CD8-positive, alpha-beta memory T cell (primary cell): Measurements from ENCODE around the gene ACP7. TPM values are rescaled to one million over a fixed set of nuclear protein-coding genes. Genes with fewer than 3 reads are reported as not detected.

ENCODE experiments used
- CTCF ChIA-PET: fragments of 350-600 bp; sonication (Branson Sonifier 250); formaldehyde crosslinking; loops from one replicate; lab custom pipeline; 2021; ENCODE audit warnings: antibody characterized with exemption; lab: Charles Lee
- POLR2A ChIA-PET: fragments of 350-600 bp; sonication (Branson Sonifier 250); formaldehyde crosslinking; loops from one replicate; lab custom pipeline; 2021; ENCODE audit warnings: antibody characterized with exemption; lab: Charles Lee
- DNase-seq, 5 donors: peaks; one replicate each; pipeline versions ENCODE4 v3.0.0 to v3.0.0-alpha.2; 2020 to 2022; ENCODE audit warnings: mixed read lengths in 1 of 5
- H3K27ac ChIP-seq: one replicate; pipeline ENCODE4 v1.7.0; 2013; ENCODE audit warnings: low read depth, mild to moderate bottlenecking, low read length, moderate library complexity
- H3K27me3 ChIP-seq: 2 replicates; pipeline ENCODE4 v1.7.0; 2013; ENCODE audit warnings: low read length, mild to moderate bottlenecking; ENCODE audit not compliant: insufficient read depth, poor library complexity, severe bottlenecking
- H3K36me3 ChIP-seq: 2 replicates; pipeline ENCODE4 v1.7.0; 2013; ENCODE audit warnings: mild to moderate bottlenecking, low read length, moderate library complexity; ENCODE audit not compliant: insufficient read depth
- H3K4me1 ChIP-seq: 2 replicates; pipeline ENCODE4 v1.7.0; 2013; ENCODE audit warnings: mild to moderate bottlenecking, low read length, moderate library complexity; ENCODE audit not compliant: insufficient read depth
- H3K4me3 ChIP-seq: 2 replicates; pipeline ENCODE4 v1.7.0; 2013; ENCODE audit warnings: mild to moderate bottlenecking, low read length
- H3K9me3 ChIP-seq: 2 replicates; pipeline ENCODE4 v1.7.0; 2013; ENCODE audit warnings: mild to moderate bottlenecking, low read length
- H3K27ac Mint-ChIP-seq, 8 donors: one replicate each; pipeline ENCODE4 v1.8.0; 2020 to 2021; ENCODE audit warnings: mixed read lengths in 8 of 8, mild to moderate bottlenecking in 6 of 8, inconsistent platforms in 3 of 8, moderate library complexity in 3 of 8
- H3K27me3 Mint-ChIP-seq, 2 donors: one replicate each; pipeline ENCODE4 v1.8.0; 2020 to 2021; ENCODE audit warnings: mixed read lengths in 2 of 2, mild to moderate bottlenecking in 1 of 2, moderate library complexity in 1 of 2
- H3K36me3 Mint-ChIP-seq, 3 donors: one replicate each; pipeline ENCODE4 v1.8.0; 2020 to 2021; ENCODE audit warnings: mixed read lengths in 3 of 3, inconsistent platforms in 1 of 3, mild to moderate bottlenecking in 1 of 3
- H3K4me1 Mint-ChIP-seq, 3 donors: one replicate each; pipeline ENCODE4 v1.8.0; 2020 to 2021; ENCODE audit warnings: mixed read lengths in 3 of 3, inconsistent platforms in 1 of 3, mild to moderate bottlenecking in 1 of 3
- H3K4me3 Mint-ChIP-seq, 7 donors: one replicate each; pipeline ENCODE4 v1.8.0; 2020 to 2021; ENCODE audit warnings: mixed read lengths in 7 of 7, mild to moderate bottlenecking in 6 of 7, moderate library complexity in 4 of 7, inconsistent platforms in 2 of 7
- H3K9me3 Mint-ChIP-seq, 5 donors: one replicate each; pipeline ENCODE4 v1.8.0; 2020 to 2022; ENCODE audit warnings: mixed read lengths in 5 of 5, mild to moderate bottlenecking in 3 of 5, moderate library complexity in 2 of 5, inconsistent platforms in 1 of 5
- polyA plus RNA-seq: library from polyadenylated mRNA; unstranded; fragments of 300-500 nt; fragmentation: Illumina TruSeq; gene quantifications from one replicate; pipeline ENCODE4 v1.2.3, GENCODE V29; 2021
- total RNA-seq, 2 experiments: library from RNA; stranded (reverse); gene quantifications; one replicate each; pipeline ENCODE4 v1.2.3, GENCODE V29; 2021

ACP7 gene
- total and polyA plus RNA-seq, 3 experiments from 2014 or later: 0.22 TPM; not detected in 2

GRCh38 chr19:39157275-39157996 lies 73.3 kb downstream of the ACP7 start:
- Mint-ChIP-seq H3K36me3 (peaks cover 0 to 14% (median 4%) of the 10 kb centered on the region in 3 donors), H3K4me1 (peaks cover 30 to 47% (median 37%) of the 10 kb centered on the region in 3 donors), H3K4me3 (no peak overlapping the region), H3K9me3 (no peaks in the 10 kb centered on the region), H3K27me3 (no peaks in the 10 kb centered on the region), H3K27ac (peak overlapping the region in 3 of 8 donors; percentile 3 to 32 (median 11))
- Histone ChIP-seq H3K9me3 (no peaks in the 10 kb centered on the region), H3K36me3 (no peaks in the 10 kb centered on the region), H3K4me3 (no peak overlapping the region), H3K27me3 (no peaks in the 10 kb centered on the region), H3K27ac (no peak overlapping the region), H3K4me1 (no peaks in the 10 kb centered on the region)
- ChIA-PET POLR2A (interaction anchor here (0.6 kb wide), 1 partner anchor 497 kb away, joined by 11 read pairs; no protein-coding TSS in a partner anchor), CTCF (no interaction called here)
- DNase-seq: no peak

- CTCF ChIA-PET: no interaction called here
- H3K36me3 Mint-ChIP-seq: peaks cover 0 to 15% (median 4%) of the 10 kb centered on the region in 3 donors
- H3K4me1 Mint-ChIP-seq: peaks cover 34 to 52% (median 40%) of the 10 kb centered on the region in 3 donors
Measured at GRCh38 chr19:39157997-39158389, 73.8 kb downstream of the ACP7 start.

GRCh38 chr19:39158646-39159260 lies 74.6 kb downstream of the ACP7 start:
- peak in 1 of 5 donors; percentile 36 for DNase-seq
- H3K27me3 ChIP-seq: no peaks in the 10 kb centered on the region
- no peak overlapping the region for H3K4me3 ChIP-seq
- Mint-ChIP-seq H3K4me3 (no peak overlapping the region), H3K9me3 (no peaks in the 10 kb centered on the region), H3K36me3 (peaks cover 0 to 15% (median 4%) of the 10 kb centered on the region in 3 donors), H3K4me1 (peaks cover 34 to 51% (median 39%) of the 10 kb centered on the region in 3 donors), H3K27ac (peak overlapping the region in 3 of 8 donors; percentile 45 to 83 (median 56)), H3K27me3 (no peaks in the 10 kb centered on the region)
- no peaks in the 10 kb centered on the region for H3K9me3 ChIP-seq
- CTCF ChIA-PET: no interaction called here
- H3K36me3 ChIP-seq: no peaks in the 10 kb centered on the region
- no peaks in the 10 kb centered on the region for H3K4me1 ChIP-seq
- POLR2A ChIA-PET: no interaction called here
- H3K27ac ChIP-seq: no peak overlapping the region

More at GRCh38 chr19:39157997-39158389, 73.8 kb downstream of the ACP7 start:
- Histone ChIP-seq H3K36me3 (no peaks in the 10 kb centered on the region), H3K4me3 (no peak overlapping the region), H3K9me3 (no peaks in the 10 kb centered on the region), H3K4me1 (no peaks in the 10 kb centered on the region), H3K27me3 (no peaks in the 10 kb centered on the region), H3K27ac (no peak overlapping the region)
- H3K9me3 Mint-ChIP-seq: no peaks in the 10 kb centered on the region
- no peak for DNase-seq
- POLR2A ChIA-PET: no interaction called here
- H3K27me3 Mint-ChIP-seq: no peaks in the 10 kb centered on the region
- H3K4me3 Mint-ChIP-seq: no peak overlapping the region
- peak overlapping the region in 3 of 8 donors; percentile 11 to 69 (median 32) for H3K27ac Mint-ChIP-seq

- H3K4me1 ChIP-seq: no peaks in the 10 kb centered on the region
- no peak for DNase-seq
- Mint-ChIP-seq H3K4me1 (peaks cover 27 to 44% (median 32%) of the 10 kb centered on the region in 3 donors), H3K9me3 (no peaks in the 10 kb centered on the region), H3K4me3 (no peak overlapping the region), H3K36me3 (peaks cover 0 to 10% (median 4%) of the 10 kb centered on the region in 3 donors), H3K27ac (peak overlapping the region in 3 of 8 donors; percentile 27 to 92 (median 70)), H3K27me3 (no peaks in the 10 kb centered on the region)
- ChIA-PET CTCF (no interaction called here), POLR2A (no interaction called here)
- no peaks in the 10 kb centered on the region for H3K27me3 ChIP-seq
- H3K4me3 ChIP-seq: no peak overlapping the region
- no peaks in the 10 kb centered on the region for H3K36me3 ChIP-seq
- H3K9me3 ChIP-seq: no peaks in the 10 kb centered on the region
- no peak overlapping the region for H3K27ac ChIP-seq
Measured at GRCh38 chr19:39160523-39160861, 76.3 kb downstream of the ACP7 start.

Other genes starting within 250 kb of the ACP7 start
- 100 to 1,000 TPM; 656 to 679 TPM for gene HNRNPL, start 234.4 kb upstream of the ACP7 start, total RNA-seq
- 73.4 TPM for gene HNRNPL, start 234.4 kb upstream of the ACP7 start, polyA plus RNA-seq
- 10 to 100 TPM; 82.3 to 85.4 TPM for gene RINL, start 206.1 kb upstream of the ACP7 start, total RNA-seq
- 42.6 TPM for gene RINL, start 206.1 kb upstream of the ACP7 start, polyA plus RNA-seq
- 10 to 100 TPM; 33.6 to 36.5 TPM for gene SIRT2, start 184.8 kb upstream of the ACP7 start, total RNA-seq
- gene SIRT2, start 184.8 kb upstream of the ACP7 start, polyA plus RNA-seq: 51.2 TPM
- gene NFKBIB, start 184.4 kb upstream of the ACP7 start, total RNA-seq: 100 to 1,000 TPM; 107 to 116 TPM
- gene NFKBIB, start 184.4 kb upstream of the ACP7 start, polyA plus RNA-seq: 15.6 TPM
- under 1 TPM; 0.44 to 0.61 TPM for gene CCER2, start 172.2 kb upstream of the ACP7 start, total RNA-seq
- gene CCER2, start 172.2 kb upstream of the ACP7 start, polyA plus RNA-seq: not detected
- gene SARS2, start 153.6 kb upstream of the ACP7 start, total RNA-seq: 10 to 100 TPM; 43.1 to 46.7 TPM
- 18.9 TPM for gene SARS2, start 153.6 kb upstream of the ACP7 start, polyA plus RNA-seq
- gene MRPS12, start 153.4 kb upstream of the ACP7 start, total RNA-seq: 100 to 1,000 TPM; 113 to 117 TPM
- 94.4 TPM for gene MRPS12, start 153.4 kb upstream of the ACP7 start, polyA plus RNA-seq
- gene FBXO17, start 108.6 kb upstream of the ACP7 start, total RNA-seq: not detected
- 0.16 TPM for gene FBXO17, start 108.6 kb upstream of the ACP7 start, polyA plus RNA-seq
- under 1 TPM; 0.37 to 0.80 TPM for gene FBXO27, start 51.8 kb upstream of the ACP7 start, total RNA-seq
- gene FBXO27, start 51.8 kb upstream of the ACP7 start, polyA plus RNA-seq: 0.64 TPM
- 10 to 100 TPM; 21.3 to 21.8 TPM for gene PAK4, start 41.4 kb downstream of the ACP7 start, total RNA-seq
- gene PAK4, start 41.4 kb downstream of the ACP7 start, polyA plus RNA-seq: 1.8 TPM
- not detected for gene NCCRP1, start 112.6 kb downstream of the ACP7 start, total RNA-seq
- gene NCCRP1, start 112.6 kb downstream of the ACP7 start, polyA plus RNA-seq: not detected
- gene SYCN, start 119.9 kb downstream of the ACP7 start, total RNA-seq: not detected
- not detected for gene SYCN, start 119.9 kb downstream of the ACP7 start, polyA plus RNA-seq
- gene IFNL3, start 160.6 kb downstream of the ACP7 start, total RNA-seq: not detected
- gene IFNL3, start 160.6 kb downstream of the ACP7 start, polyA plus RNA-seq: not detected
- gene IFNL4, start 164.5 kb downstream of the ACP7 start, total RNA-seq: under 1 TPM in 1 of 2 experiments, not detected in 1; 0.31 TPM
- not detected for gene IFNL4, start 164.5 kb downstream of the ACP7 start, polyA plus RNA-seq
- gene IFNL2, start 184.0 kb downstream of the ACP7 start, total RNA-seq: not detected
- gene IFNL2, start 184.0 kb downstream of the ACP7 start, polyA plus RNA-seq: not detected
- not detected for gene IFNL1, start 212.0 kb downstream of the ACP7 start, total RNA-seq
- 4.6 TPM for gene IFNL1, start 212.0 kb downstream of the ACP7 start, polyA plus RNA-seq
- 1 to 10 TPM; 4.3 to 4.9 TPM for gene LRFN1, start 236.5 kb downstream of the ACP7 start, total RNA-seq
- gene LRFN1, start 236.5 kb downstream of the ACP7 start, polyA plus RNA-seq: 6.7 TPM